GM19467 (cell line): Measurements from ENCODE around the gene KCTD7.
"Not testable (repeated sequence)": the region's sequence is repeated elsewhere in the genome, so short reads cannot be mapped to it uniquely, and the experiment has no call there.

Experiments
- ATAC-seq: cut with Tn5 transposase; IDR thresholded peaks from one replicate; pipeline ENCODE4 v1.9.1; 2021; ENCODE audit warnings: mild to moderate bottlenecking, moderate library complexity; ENCODE audit not compliant: unreplicated experiment

The KCTD7 gene

GRCh38 chr7:66615699-66616098, 13.0 kb upstream of the KCTD7 start:
- ATAC-seq = no peak

GRCh38 chr7:66617295-66617694, 11.4 kb upstream of the KCTD7 start:
- no peak for ATAC-seq

DNA sequence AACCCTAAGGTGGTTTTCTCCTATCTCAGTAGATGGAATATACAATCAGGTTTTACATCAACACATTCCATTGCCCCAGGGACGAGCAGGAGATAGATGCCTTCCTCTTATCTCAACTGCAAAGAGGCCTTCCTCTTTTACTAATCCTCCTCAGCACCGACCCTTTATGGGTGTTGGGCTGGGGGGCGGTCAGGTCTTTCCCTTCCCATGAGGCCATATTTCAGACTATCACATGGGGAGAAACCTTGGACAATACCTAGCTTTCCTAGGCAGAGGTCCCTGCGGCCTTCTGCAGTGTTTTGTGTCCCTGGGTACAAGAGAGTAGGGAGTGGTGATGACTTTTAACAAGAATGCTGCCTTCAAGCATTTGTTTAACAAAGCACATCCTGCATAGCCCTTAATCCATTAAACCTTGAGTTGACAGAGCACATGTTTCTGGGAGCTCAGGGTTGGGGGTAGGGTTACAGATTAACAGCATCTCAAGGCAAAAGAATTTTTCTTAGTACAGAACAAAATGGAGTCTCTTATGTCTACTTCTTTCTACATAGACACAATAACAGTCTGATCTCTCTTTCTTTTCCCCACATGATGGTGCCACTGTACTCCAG, 9.2 kb upstream of the KCTD7 start:
- not testable (repeated sequence) for ATAC-seq

- no peak for ATAC-seq
Measured at GRCh38 chr7:66626331-66626934, 2.2 kb upstream of the KCTD7 start.

DNA sequence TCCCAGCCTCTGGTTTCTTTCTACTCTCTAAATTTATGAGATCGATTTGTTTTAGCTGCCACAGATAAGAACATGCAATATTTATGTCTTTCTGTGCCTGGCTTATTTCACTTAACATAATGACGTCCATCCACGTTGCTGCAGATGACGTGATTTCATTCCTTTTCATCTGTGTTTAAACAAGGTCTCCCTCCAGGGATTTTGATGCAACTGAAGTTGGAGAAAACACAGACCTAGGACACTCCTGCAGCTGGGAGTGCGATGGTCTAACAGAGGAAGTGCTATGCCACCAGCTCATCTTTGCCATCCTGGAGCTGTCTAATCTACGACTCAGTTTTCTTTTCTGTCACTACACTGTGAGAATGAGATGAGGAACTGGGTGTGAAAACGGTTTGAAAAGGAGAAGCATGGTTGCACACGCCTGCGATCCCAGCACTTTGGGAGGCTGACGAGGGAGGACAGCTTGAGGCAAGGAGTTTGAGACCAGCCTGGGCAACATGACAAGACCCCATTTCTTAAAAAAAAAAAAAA, 1.5 kb upstream of the KCTD7 start:
- no peak for ATAC-seq

- peak; percentile 1 for ATAC-seq
Measured at GRCh38 chr7:66627881-66628360, 760 bp upstream of the KCTD7 start.

DNA sequence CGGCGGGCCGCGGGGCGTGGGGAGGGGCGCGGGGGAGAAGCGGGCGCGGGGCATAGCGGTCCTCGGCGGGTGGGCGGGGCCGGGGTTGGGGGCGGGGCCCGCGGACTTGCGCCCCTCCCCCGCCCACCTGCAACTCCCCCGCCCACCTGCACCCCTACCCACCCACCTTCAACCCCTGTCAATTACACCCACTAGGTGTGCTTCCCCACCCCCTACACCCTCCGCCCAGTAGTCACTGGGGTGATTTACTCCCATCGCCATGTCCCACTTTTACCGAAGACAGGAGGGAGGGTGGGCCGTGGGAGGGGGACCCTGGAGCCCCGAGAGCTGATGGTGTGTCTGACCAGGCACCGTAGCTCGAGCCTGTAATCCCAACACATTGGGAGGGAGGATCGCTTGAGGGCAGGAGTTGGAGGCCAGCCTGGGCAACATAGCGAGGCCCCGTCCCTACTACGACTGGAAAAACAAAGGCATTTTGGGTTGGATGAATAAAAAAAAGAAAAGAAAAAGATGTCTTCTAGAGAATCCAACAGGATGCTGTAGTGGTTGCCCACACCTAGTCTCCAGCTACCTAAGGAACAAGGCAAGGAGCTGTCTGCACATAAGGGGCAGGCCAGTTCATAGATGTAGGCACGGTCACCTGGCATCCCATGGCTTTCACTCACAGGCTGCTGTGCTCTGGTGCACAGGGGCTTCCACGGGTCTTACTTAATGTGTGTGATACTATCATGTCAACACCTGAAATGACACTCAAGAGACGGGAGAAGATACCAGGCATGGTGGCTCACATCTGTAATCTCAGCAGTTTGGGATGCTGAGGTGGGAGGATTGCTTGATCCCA, 761 bp downstream of the KCTD7 start:
- no peak for ATAC-seq

- no peak for ATAC-seq
Measured at GRCh38 chr7:66630531-66630930, 1.9 kb downstream of the KCTD7 start.

GRCh38 chr7:66631471-66631870, 2.8 kb downstream of the KCTD7 start:
- ATAC-seq = no peak

DNA sequence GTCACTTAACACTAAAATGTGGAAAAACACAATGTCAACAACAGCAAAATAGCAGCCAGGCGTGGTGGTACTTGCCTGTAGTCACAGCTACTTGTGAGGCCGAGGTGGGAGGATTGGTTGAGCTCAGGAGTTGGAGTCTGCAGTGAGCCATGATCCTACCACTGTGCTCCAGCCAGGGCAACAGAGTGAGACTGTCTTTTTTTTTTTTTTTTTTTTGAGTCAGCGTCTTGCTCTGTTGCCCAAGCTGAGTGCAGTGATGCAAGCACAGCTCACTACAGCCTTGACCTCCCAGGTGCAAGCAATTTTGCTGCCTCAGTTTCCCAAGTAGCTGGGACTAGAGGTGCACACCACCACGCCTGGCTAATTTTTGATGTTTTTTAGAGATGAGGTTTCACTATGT, 6.1 kb downstream of the KCTD7 start:
- ATAC-seq = no peak

DNA sequence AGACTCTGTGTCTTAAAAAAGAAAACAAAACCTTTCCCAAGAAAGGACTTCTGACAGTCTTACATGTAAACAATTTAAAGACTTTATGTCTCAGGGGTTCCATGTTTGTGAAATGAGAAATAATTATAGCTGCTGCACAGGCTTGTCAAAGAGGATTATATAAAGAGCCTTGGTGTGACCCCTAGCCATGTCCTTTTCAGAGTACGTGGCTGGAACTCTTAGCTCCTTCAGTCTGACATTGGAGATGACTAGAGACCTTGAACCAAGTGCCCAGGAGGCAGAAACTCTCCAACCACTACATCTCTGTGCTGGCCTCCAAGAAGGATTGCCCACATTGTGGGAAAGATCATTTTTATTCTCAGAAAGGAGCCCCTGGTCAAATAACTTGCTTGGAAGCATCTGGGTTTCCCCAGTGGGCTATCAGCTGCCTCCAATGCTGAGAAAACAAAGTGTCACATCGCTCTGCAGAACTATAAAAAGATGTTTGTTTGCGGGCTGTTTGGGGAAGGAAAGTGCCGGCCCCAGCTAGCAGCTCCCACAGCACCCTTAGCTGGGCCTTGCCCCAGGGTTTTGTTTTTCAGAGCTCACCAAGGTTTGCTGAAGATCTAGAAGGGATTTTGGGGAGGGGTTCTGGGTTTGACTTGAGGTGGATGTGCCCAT, 6.8 kb downstream of the KCTD7 start:
- not testable (repeated sequence) for ATAC-seq

GRCh38 chr7:66635982-66636546, 7.4 kb downstream of the KCTD7 start:
- not testable (repeated sequence) for ATAC-seq

- no peak for ATAC-seq
Measured at GRCh38 chr7:66638309-66639099, 9.8 kb downstream of the KCTD7 start.

GRCh38 chr7:66639773-66640172, 11.1 kb downstream of the KCTD7 start:
- ATAC-seq = no peak

GRCh38 chr7:66640802-66641525, 12.3 kb downstream of the KCTD7 start:
- no peak for ATAC-seq

GRCh38 chr7:66641526-66641871, 12.8 kb downstream of the KCTD7 start:
- ATAC-seq = no peak

GRCh38 chr7:66642186-66642585, 13.5 kb downstream of the KCTD7 start:
- no peak for ATAC-seq

- no peak for ATAC-seq
Measured at GRCh38 chr7:66642932-66643331, 14.3 kb downstream of the KCTD7 start.

DNA sequence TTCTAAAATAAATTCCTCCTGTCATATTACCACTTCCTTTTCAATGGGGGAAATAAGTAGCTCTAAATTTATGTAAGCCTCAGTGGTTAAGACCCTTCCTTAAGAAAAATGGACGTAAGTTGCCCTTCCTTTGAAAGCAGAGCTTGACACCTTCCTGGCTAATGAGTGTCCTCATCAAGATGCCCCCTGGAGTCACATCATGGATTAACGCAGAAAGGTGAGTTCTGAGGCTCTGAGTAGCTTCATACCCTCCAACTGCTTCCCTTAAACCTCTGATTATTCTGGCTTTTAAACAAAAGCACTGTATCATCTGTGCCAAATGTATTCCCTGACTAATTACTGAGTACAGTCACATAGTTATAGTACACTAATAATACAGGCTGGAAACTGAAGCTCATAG, 14.7 kb downstream of the KCTD7 start:
- no peak for ATAC-seq
